Keratinocyte (primary cell): ENCODE data around the gene DYNC1LI2.

Experiments
- CTCF ChIP-seq, 3 experiments: IDR thresholded peaks in 1 of 3; conservative IDR thresholded peaks in 1 of 3; optimal IDR thresholded peaks in 1 of 3; 2 replicates in 2 of 3; 3 replicates in 1 of 3; pipeline versions ENCODE3 to v1.5.1; 2011; ENCODE audit warnings: low read length in 3 of 3, mild to moderate bottlenecking in 3 of 3, moderate library complexity in 2 of 3, control low read depth in 1 of 3, inconsistent platforms in 1 of 3; ENCODE audit not compliant: insufficient read depth in 2 of 3; ENCODE audit errors: extremely low read depth in 1 of 3
- EZH2 ChIP-seq: IDR thresholded peaks from one replicate; pipeline ENCODE4 v1.6.1; 2012; ENCODE audit warnings: inconsistent platforms, mild to moderate bottlenecking, low read length, moderate library complexity

- TF ChIP-seq CTCF (optimal IDR thresholded peaks at IDR 0.05 in 1 of 3, IDR thresholded peaks at IDR 0.05 in 1 of 3, conservative IDR thresholded peaks at IDR 0.05 in 1 of 3; ENCODE audit: extremely low read depth in 1 of 3, insufficient read depth in 2 of 3, low read length in 3 of 3) (no peak), EZH2 (no peak)
These were observed 39.8 kb downstream of the DYNC1LI2 start for GRCh38 chr16:66711581-66711980.
